ENCODE data around the gene PSEN2. TPM values are rescaled to one million over a fixed set of nuclear protein-coding genes. Genes with fewer than 3 reads are reported as not detected.

PSEN2 gene
- polyA plus RNA-seq (9.5 to 13.9 TPM (median 11.5 TPM) in 3 replicates), polyA minus RNA-seq (15.0 to 20.8 TPM (median 20.0 TPM) in 3 replicates)
- 6.6 TPM for polyA plus RNA-seq (2011; ENCODE audit: low read depth)
- 6.0 and 7.3 TPM in 2 replicates for polyA plus RNA-seq (2011; cell fraction: cytosol; rRNA removed)
- polyA plus RNA-seq (2011; cell fraction: nucleus; rRNA removed) = 29.3 and 31.0 TPM in 2 replicates
- polyA plus RNA-seq (2012; ENCODE audit: low replicate concordance) = 9.2 and 10.3 TPM in 2 replicates
- polyA minus RNA-seq (2011; cell fraction: cytosol; rRNA and poly(A)+ RNA removed) = 11.1 TPM
- polyA minus RNA-seq (2011; cell fraction: nucleus; rRNA and poly(A)+ RNA removed) = 19.0 and 25.9 TPM in 2 replicates

GRCh38 chr1:226870401-226871279 lies at the start of gene PSEN2:
PSEN2 (plus strand) TSS chr1:226870616; CDS start chr1:226881908, 11,292 bp downstream.
- no peak for FAIRE-seq
- dilution Hi-C loops (cut with MboI; ENCODE audit: extremely low pct_ligation_motif_present, low sequenced_read_pairs) = no loop called here

GRCh38 chr1:226820941-226821718 lies 49.3 kb upstream of the PSEN2 start:
- DNase-seq (ENCODE audit: low read depth, low spot score) = peak; percentile 19

More at GRCh38 chr1:226870401-226871279, at the start of gene PSEN2:
- peak within 1 kb of the TSS; percentile 65 for H3K4me2 ChIP-seq (ENCODE audit: control insufficient read depth, extremely low read depth, insufficient read depth, low read depth, low read length)
- no peaks in the 10 kb centered on the region for H3K36me3 ChIP-seq (ENCODE audit: control insufficient read depth in 2 of 2, extremely low read depth in 1 of 2, insufficient read depth in 2 of 2, low read length in 2 of 2)
- TF ChIP-seq CTCF (optimal IDR thresholded peaks at IDR 0.05 in 1 of 3, IDR thresholded peaks at IDR 0.05 in 1 of 3, conservative IDR thresholded peaks at IDR 0.05 in 1 of 3; ENCODE audit: extremely low read depth in 1 of 3, insufficient read depth in 2 of 3, low read length in 3 of 3) = peak in 2 of 3 experiments; percentile 8
- TF ChIP-seq EZH2 (IDR thresholded peaks at IDR 0.05; ENCODE audit: low read length) = no peak
- no peak within 1 kb of the TSS for H3K27ac ChIP-seq (ENCODE audit: control insufficient read depth, insufficient read depth, low read length)
- H4K20me1 ChIP-seq (ENCODE audit: control insufficient read depth, extremely low read depth, insufficient read depth, low read length) = no peaks in the 10 kb centered on the region
- H3K4me1 ChIP-seq (ENCODE audit: control insufficient read depth, extremely low read depth, insufficient read depth, low read length) = peaks cover 26% of the 10 kb centered on the region
- peak within 1 kb of the TSS; percentile 90 for H2AFZ ChIP-seq (ENCODE audit: control insufficient read depth, low read length)
- peak within 1 kb of the TSS; percentile 73 for H3K9ac ChIP-seq (ENCODE audit: control insufficient read depth, extremely low read depth, insufficient read depth, low read length)
- no peaks in the 10 kb centered on the region for H3K79me2 ChIP-seq (ENCODE audit: control insufficient read depth, insufficient read depth, low read length)
- no peaks in the 10 kb centered on the region for H3K9me1 ChIP-seq (ENCODE audit: control insufficient read depth, extremely low read depth, insufficient read depth, low read length)
- H3K9me3 ChIP-seq (ENCODE audit: control insufficient read depth, low read depth, low read length) = no peaks in the 10 kb centered on the region
- no peaks in the 10 kb centered on the region for H3K27me3 ChIP-seq (ENCODE audit: control insufficient read depth, extremely low read depth, insufficient read depth, low read length)
- DNase-seq (ENCODE audit: low read depth, low spot score) = no peak
- H3K4me3 ChIP-seq (ENCODE audit: control insufficient read depth in 2 of 3, extremely low read depth in 1 of 3, insufficient read depth in 2 of 3, low read depth in 1 of 3, low read length in 3 of 3) = peak within 1 kb of the TSS; percentile 48 to 70 (median 69)

More at GRCh38 chr1:226820941-226821718, 49.3 kb upstream of the PSEN2 start:
- H3K4me3 ChIP-seq (ENCODE audit: control insufficient read depth in 2 of 3, extremely low read depth in 1 of 3, insufficient read depth in 2 of 3, low read depth in 1 of 3, low read length in 3 of 3) = no peak overlapping the region
- FAIRE-seq = peak; percentile 46
- no peaks in the 10 kb centered on the region for H3K9me1 ChIP-seq (ENCODE audit: control insufficient read depth, extremely low read depth, insufficient read depth, low read length)
- H3K36me3 ChIP-seq (ENCODE audit: control insufficient read depth in 2 of 2, extremely low read depth in 1 of 2, insufficient read depth in 2 of 2, low read length in 2 of 2) = no peaks in the 10 kb centered on the region
- dilution Hi-C loops (cut with MboI; ENCODE audit: extremely low pct_ligation_motif_present, low sequenced_read_pairs) = no loop called here
- no peaks in the 10 kb centered on the region for H3K79me2 ChIP-seq (ENCODE audit: control insufficient read depth, insufficient read depth, low read length)
- TF ChIP-seq EZH2 (IDR thresholded peaks at IDR 0.05; ENCODE audit: low read length) (no peak), CTCF (optimal IDR thresholded peaks at IDR 0.05 in 1 of 3, IDR thresholded peaks at IDR 0.05 in 1 of 3, conservative IDR thresholded peaks at IDR 0.05 in 1 of 3; ENCODE audit: extremely low read depth in 1 of 3, insufficient read depth in 2 of 3, low read length in 3 of 3) (no peak)
- H3K9ac ChIP-seq (ENCODE audit: control insufficient read depth, extremely low read depth, insufficient read depth, low read length) = no peak overlapping the region
- no peaks in the 10 kb centered on the region for H4K20me1 ChIP-seq (ENCODE audit: control insufficient read depth, extremely low read depth, insufficient read depth, low read length)
- H2AFZ ChIP-seq (ENCODE audit: control insufficient read depth, low read length) = no peak overlapping the region
- no peak overlapping the region for H3K27ac ChIP-seq (ENCODE audit: control insufficient read depth, insufficient read depth, low read length)
- peaks cover 15% of the 10 kb centered on the region for H3K4me1 ChIP-seq (ENCODE audit: control insufficient read depth, extremely low read depth, insufficient read depth, low read length)
- no peaks in the 10 kb centered on the region for H3K27me3 ChIP-seq (ENCODE audit: control insufficient read depth, extremely low read depth, insufficient read depth, low read length)
- H3K4me2 ChIP-seq (ENCODE audit: control insufficient read depth, extremely low read depth, insufficient read depth, low read depth, low read length) = no peak overlapping the region
- H3K9me3 ChIP-seq (ENCODE audit: control insufficient read depth, low read depth, low read length) = no peaks in the 10 kb centered on the region
